GM12874 (cell line): ENCODE measurements around the gene FAM174B.

ENCODE experiments used
- TF ChIP-seq, protein P1 (sequence below): IDR thresholded peaks from 2 replicates; pipeline ENCODE4 v1.5.1; 2011; ENCODE audit warnings: low read depth, mild to moderate bottlenecking, control low read depth, low read length, moderate library complexity; ENCODE audit not compliant: insufficient read depth

The FAM174B gene

DNA sequence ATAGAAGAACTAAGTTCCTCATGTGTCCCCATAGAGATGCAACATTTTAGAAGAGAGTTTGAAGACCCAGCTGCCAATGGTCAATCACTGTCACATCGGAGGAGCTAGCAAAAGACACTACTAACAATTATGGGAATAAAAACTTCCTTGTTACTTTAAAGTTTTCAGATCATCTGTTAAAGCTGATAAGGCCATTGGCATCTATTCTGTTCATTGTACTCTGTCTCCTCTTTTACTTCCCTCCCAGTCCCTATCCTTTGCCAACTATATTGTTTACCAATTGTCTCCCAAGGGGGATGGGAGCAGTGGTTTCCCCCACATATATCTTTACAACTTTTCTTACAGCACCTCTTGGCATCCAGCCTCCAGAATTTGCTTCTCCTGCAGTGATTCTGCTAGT, 81.0 kb downstream of the FAM174B start:
- TF ChIP-seq, protein P1, sequence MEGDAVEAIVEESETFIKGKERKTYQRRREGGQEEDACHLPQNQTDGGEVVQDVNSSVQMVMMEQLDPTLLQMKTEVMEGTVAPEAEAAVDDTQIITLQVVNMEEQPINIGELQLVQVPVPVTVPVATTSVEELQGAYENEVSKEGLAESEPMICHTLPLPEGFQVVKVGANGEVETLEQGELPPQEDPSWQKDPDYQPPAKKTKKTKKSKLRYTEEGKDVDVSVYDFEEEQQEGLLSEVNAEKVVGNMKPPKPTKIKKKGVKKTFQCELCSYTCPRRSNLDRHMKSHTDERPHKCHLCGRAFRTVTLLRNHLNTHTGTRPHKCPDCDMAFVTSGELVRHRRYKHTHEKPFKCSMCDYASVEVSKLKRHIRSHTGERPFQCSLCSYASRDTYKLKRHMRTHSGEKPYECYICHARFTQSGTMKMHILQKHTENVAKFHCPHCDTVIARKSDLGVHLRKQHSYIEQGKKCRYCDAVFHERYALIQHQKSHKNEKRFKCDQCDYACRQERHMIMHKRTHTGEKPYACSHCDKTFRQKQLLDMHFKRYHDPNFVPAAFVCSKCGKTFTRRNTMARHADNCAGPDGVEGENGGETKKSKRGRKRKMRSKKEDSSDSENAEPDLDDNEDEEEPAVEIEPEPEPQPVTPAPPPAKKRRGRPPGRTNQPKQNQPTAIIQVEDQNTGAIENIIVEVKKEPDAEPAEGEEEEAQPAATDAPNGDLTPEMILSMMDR, result no peak

DNA sequence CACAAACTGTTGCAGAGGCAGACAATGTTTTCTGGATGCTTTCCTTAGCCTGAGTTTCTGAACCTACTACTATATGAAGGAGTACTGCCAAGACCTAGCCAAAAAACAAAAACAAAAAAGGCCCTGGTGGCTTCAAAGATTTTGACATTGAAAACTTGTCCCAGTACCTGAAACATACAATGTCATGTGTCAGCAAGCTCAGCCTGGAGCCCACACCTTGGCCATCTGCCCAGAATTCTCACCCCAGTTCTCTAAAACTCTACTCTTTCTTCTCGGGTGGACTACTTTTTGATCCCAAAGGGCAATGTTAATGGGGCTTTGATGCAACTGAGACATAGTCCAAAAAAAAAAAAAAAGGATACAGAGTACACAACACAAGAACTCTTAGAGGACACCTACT, 81.4 kb downstream of the FAM174B start:
- TF ChIP-seq, protein P1, result no peak

DNA sequence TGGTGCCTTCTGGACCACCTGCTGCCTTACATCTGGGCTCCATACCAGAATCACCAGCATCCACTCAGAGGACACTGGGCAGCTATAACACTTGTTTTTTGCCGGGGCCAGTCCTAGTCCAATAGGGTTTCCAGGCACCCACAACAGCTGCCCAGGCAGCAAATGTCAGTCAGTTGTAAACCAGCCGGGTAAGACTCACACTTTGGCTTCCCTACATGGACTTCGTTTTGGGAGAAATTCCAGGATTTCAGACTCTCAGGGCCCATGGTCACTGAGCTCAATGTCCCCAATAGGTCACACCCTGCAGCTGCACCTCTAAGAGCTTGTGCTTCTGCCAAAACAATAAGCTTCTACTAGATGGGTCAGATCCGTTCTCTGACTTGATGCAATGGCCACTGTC, 83.8 kb downstream of the FAM174B start:
- TF ChIP-seq, protein P1, result no peak

DNA sequence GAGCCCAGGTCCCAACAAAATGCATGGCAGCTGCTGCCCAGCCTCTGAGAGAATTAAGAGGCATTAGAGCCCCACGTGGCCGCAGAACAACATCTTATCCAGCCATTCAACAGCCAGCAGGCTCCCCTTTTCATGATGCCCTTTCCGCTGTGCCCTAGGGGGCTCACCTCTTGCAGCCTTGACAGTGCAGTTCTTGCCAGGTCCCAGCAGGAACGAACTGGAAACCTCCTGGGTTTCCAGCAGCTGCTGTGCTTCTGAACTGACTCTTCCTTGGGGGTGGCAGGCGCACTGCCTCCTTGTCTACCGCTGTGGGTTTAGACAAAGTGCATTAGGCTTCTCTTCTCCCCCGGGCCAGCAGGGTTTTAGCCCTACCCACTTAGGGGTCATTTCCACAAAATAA, 85.2 kb downstream of the FAM174B start:
- TF ChIP-seq, protein P1, result no peak

DNA sequence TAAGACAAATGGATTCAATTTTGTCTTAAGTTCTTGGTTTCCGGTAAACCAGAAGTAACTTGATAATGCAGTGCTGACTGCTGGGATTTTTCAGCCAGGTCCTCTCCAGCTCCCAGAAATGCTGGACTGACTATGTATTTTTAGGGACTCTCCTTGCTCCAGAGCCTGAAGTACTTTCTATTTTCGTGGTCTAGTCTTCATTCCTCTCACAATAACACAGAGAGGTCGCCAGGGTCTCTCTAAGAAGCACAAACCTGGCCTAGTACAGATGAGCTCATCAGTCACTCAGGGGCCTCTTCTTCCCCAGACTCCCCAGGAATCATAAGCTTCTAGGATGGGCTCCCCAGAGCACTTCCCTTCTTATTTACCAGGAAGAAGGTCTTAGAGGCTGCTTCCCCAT, 85.8 kb downstream of the FAM174B start:
- TF ChIP-seq, protein P1, result no peak
